C4-2B (cell line): ENCODE data around the gene QSOX1.

Source experiments
- CTCF ChIP-seq: fragments of 450-650 bp; conservative IDR thresholded peaks from 2 replicates; pipeline ENCODE4 v1.5.1; 2017; ENCODE audit warnings: mild to moderate bottlenecking
- ZFX ChIP-seq: fragments of 450-650 bp; IDR thresholded peaks from 2 replicates; pipeline ENCODE4 v1.6.1; 2017

- TF ChIP-seq CTCF, result no peak
- TF ChIP-seq ZFX, result no peak
Observed at GRCh38 chr1:180215856-180216625, 61.4 kb downstream of the QSOX1 start.
